ELR (cell line): ENCODE data around the gene KCND2.
"Not testable (repeated sequence)": the region's sequence is repeated elsewhere in the genome, so short reads cannot be mapped to it uniquely, and the experiment has no call there.

Experiments used
- DNase-seq: peaks from one replicate; pipeline ENCODE4 v3.0.0-alpha.2; 2015; ENCODE audit warnings: low read depth

The KCND2 gene

DNA sequence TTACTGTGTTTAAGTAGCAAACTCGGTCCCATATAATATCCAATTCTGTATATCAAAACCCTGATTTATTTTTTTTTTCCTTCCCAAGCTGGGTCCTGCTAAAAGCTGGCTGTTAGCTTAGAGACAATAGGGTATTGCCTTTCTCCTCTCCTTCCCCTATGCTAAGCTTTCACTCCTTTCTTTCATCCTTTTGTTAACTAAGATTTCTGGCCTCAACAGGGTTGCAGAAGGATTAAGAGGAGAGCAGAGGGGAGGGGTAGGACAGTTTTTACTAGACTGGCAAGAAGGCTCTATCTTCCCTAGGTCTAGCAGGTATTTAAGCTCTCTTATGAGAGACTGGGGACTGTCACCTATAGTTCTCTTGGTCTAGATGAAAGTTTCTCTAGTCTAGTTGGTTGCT lies 229.2 kb downstream of the KCND2 start:
- no peak for DNase-seq

GRCh38 chr7:120502825-120503224 lies 229.8 kb downstream of the KCND2 start:
- DNase-seq, result no peak

DNA sequence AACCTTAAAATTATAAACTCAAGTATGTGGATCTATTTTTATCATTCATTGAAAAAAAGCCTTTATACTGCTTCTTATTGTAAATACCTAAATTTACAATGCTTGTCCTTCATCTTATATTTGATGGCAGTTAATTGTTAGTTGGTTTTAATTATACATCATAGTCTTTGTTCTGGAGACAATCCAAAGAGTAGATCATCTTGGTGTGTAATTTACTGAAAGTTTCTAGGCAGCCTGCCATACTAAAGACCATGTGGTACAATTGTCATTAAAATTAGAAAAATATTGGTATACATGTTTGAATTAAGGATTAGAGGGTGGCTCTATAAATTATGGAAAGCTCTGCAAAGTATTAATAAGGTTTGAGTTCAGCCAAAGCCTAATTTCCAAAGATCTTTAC lies 231.4 kb downstream of the KCND2 start:
- no peak for DNase-seq

- DNase-seq, result no peak
Measured at GRCh38 chr7:120505770-120506169, 232.8 kb downstream of the KCND2 start.

DNA sequence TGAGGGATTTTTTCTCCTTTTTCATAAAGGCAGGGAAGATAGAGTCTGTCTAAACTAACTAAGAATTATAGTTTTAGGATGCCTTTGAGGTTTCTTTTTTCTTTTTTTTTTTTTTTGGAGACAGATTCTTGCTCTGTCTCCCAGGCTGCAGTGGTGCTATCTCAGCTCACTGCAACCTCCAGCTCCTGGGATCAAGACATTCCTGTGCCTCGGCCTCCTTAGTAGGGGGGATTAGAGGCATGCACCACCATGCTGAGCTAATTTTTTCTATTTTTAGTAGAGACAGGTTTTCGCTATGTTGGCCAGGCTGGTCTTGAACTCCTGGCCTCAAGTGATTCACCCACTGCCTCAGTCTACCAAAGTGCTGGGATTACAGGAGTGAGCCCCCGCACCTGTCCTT lies 239.7 kb downstream of the KCND2 start:
- DNase-seq, result no peak

DNA sequence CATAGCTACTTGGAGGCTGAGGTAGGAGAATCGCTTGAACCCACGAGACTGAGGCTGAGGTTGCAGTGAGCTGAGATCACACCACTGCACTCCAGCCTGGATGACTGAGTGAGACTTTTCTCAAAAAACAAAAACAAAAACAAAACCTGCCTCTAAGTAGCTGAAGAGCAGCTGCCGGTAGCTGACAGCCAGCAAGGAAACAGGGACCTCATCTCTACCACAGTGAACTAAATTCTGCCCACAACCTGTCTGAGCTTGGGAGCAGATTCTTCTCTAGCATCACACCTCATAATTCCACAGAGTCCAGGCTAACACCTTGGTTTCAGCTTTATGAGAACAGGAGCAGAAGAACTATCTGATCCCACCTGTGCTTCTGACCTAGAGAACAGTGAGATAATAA lies 246.2 kb downstream of the KCND2 start:
- no peak for DNase-seq

GRCh38 chr7:120521761-120522737 lies 249.1 kb downstream of the KCND2 start:
- peak; percentile 0 for DNase-seq

- no peak for DNase-seq
Measured at GRCh38 chr7:120523985-120524384, 251.0 kb downstream of the KCND2 start.

- DNase-seq, result no peak
Measured at GRCh38 chr7:120526902-120527509, 254.0 kb downstream of the KCND2 start.

GRCh38 chr7:120529736-120530135 lies 256.8 kb downstream of the KCND2 start:
- DNase-seq, result no peak

DNA sequence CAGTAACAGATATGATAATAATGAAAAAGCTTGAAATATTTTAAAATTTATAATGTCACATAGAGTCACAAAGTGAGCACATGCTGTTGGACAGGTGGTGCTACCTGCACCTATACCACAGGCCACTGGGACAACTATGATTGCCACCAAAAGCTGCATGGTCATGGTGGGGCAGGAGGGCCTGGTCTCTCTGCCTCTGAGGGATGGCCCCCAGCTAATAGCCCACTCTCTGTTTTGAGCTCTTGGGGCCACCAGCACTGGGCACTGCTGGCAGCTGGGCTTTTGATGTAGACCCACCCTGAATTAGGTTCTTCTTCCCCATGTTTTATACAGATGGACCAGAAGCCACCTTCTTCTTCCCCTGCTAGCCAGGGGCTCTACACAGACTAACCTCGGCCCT lies 265.4 kb downstream of the KCND2 start:
- no peak for DNase-seq

DNA sequence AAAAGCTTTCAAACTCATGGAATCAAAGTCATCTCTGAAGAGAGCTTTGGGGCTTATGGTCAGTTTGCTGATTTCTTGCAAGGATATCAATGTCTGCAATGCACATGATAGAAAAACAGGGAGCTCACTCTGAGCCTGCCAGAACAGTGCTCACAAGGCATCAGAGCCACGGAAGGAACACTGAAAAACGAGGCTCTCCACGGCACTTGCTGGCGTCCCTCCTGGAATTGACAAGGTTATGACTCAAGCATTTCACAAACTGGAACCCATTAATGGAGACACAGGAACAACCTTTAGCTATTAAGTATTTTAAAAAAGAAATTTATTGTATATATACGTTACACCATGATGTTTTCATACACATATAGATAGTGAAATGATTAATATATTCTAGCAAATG lies 266.3 kb downstream of the KCND2 start:
- no peak for DNase-seq

- DNase-seq, result no peak
Measured at GRCh38 chr7:120547605-120548004, 274.6 kb downstream of the KCND2 start.

- no peak for DNase-seq
Measured at GRCh38 chr7:120550494-120551048, 277.6 kb downstream of the KCND2 start.

GRCh38 chr7:120553491-120553890 lies 280.5 kb downstream of the KCND2 start:
- no peak for DNase-seq

GRCh38 chr7:120554960-120555571 lies 282.1 kb downstream of the KCND2 start:
- DNase-seq, result peak; percentile 52

DNA sequence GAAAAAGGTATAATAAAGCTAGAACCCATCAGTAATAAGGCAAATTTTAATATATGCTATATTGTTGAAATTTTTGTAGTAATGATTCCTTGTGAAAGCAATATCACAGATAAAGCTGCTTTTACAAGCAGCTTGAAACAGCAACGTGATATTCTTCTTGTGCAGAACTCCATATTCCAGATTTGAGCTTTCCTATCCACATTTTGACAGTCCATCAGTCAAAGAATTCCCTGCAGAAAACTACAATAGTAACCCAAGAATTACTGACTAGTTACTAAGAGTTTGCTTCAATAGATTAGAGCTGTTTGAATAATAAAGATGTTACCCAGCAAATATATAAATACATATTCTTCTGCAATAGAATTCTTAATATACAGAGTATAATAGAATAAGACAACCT lies 291.2 kb downstream of the KCND2 start:
- no peak for DNase-seq

- no peak for DNase-seq
Measured at GRCh38 chr7:120567204-120567603, 294.2 kb downstream of the KCND2 start.

- not testable (repeated sequence) for DNase-seq
Measured at GRCh38 chr7:120578657-120579056, 305.7 kb downstream of the KCND2 start.

DNA sequence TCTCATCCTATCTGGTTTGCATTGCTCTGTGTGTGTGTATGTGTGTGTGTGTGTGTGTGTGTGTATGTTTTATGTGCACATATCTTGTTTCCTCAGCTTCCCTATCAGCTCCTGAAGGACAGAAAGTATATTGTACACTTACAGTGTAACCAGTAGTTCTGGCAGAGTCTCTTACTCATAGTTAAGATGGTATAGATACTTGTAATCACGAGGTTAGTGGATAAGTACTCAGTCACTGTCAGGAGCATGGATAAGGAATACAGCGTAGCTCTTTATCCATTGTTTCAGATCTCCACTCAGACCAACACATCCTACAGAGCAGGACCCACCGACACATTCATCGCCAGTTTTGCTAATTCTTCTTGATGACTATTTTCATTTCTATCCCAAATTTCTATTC lies 309.9 kb downstream of the KCND2 start:
- peak; percentile 12 for DNase-seq

DNA sequence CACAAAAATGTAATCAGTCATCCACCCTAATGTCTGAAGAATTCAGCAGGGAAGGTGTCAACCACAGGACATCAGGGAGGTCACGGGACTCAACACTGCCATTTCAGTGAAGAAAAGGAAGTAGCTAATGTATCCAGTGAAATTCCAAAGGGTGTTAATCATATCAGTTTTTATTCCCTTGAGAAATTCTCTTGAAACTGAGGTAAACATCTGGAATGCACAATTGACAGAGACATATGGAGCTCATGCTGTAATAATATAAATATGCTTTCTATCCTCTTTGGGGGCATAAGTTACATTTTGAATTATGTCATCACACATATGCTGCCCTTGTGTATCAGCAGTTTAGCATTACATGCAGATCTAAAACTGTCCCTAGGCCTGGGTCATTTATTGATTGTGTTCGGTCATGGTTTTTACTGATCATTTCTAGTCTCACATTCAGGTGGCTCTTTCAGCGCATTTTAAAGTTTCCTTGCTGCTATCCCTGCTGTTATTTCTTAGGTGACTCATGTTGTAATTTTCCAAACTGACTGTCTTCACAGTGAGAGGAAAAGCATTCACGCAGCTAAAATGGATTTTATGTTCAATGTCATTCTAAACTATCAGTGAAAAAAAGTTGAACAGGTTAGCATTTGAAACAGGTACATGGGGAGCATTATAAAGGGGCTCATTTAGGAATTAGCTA lies 311.1 kb downstream of the KCND2 start:
- peak; percentile 83 for DNase-seq

GRCh38 chr7:120586571-120586970 lies 313.6 kb downstream of the KCND2 start:
- no peak for DNase-seq
